A673 (cell line): ENCODE measurements around the gene HOMEZ.

Experiments used
- EZH2 ChIP-seq: fragments of 200-600 bp; sonication (generic); IDR thresholded peaks from 2 replicates; pipeline ENCODE4 v1.6.1; 2017; ENCODE audit warnings: borderline replicate concordance, low read depth, mild to moderate bottlenecking, mixed read lengths, antibody characterized with exemption, low read length; ENCODE audit not compliant: poor library complexity, severe bottlenecking
- TF ChIP-seq, protein P1 (sequence below): fragments of 300-800, 200-600 bp; sonication (generic); conservative IDR thresholded peaks from 2 replicates; pipeline ENCODE4 v1.5.1; 2017; ENCODE audit warnings: low read depth, mild to moderate bottlenecking, antibody characterized with exemption, low read length, moderate library complexity, mixed read lengths

- TF ChIP-seq, protein P1, sequence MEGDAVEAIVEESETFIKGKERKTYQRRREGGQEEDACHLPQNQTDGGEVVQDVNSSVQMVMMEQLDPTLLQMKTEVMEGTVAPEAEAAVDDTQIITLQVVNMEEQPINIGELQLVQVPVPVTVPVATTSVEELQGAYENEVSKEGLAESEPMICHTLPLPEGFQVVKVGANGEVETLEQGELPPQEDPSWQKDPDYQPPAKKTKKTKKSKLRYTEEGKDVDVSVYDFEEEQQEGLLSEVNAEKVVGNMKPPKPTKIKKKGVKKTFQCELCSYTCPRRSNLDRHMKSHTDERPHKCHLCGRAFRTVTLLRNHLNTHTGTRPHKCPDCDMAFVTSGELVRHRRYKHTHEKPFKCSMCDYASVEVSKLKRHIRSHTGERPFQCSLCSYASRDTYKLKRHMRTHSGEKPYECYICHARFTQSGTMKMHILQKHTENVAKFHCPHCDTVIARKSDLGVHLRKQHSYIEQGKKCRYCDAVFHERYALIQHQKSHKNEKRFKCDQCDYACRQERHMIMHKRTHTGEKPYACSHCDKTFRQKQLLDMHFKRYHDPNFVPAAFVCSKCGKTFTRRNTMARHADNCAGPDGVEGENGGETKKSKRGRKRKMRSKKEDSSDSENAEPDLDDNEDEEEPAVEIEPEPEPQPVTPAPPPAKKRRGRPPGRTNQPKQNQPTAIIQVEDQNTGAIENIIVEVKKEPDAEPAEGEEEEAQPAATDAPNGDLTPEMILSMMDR, result no peak
- TF ChIP-seq EZH2, result no peak
Observed at GRCh38 chr14:23281247-23281646, 4.7 kb downstream of the HOMEZ start.
